Ishikawa (cell line): Measurements from ENCODE around the gene GTF2A2.

Experiments
- CEBPB ChIP-seq: IDR thresholded peaks from 2 replicates; pipeline ENCODE4 v1.6.1; 2012
- CREB1 ChIP-seq: IDR thresholded peaks from 2 replicates; pipeline ENCODE4 v1.6.1; 2012; ENCODE audit warnings: low read depth
- EGR1 ChIP-seq: IDR thresholded peaks from 2 replicates; pipeline ENCODE4 v1.6.1; 2012
- EP300 ChIP-seq: IDR thresholded peaks from 2 replicates; pipeline ENCODE4 v1.6.1; 2012; ENCODE audit warnings: borderline replicate concordance
- FOXM1 ChIP-seq: IDR thresholded peaks from 2 replicates; pipeline ENCODE4 v1.6.1; 2012; ENCODE audit warnings: low read depth, borderline replicate concordance
- NFIC ChIP-seq: IDR thresholded peaks from 2 replicates; pipeline ENCODE4 v1.6.1; 2012
- RAD21 ChIP-seq: IDR thresholded peaks from 2 replicates; pipeline ENCODE4 v1.6.1; 2012; ENCODE audit warnings: low read depth
- TAF1 ChIP-seq: IDR thresholded peaks from 2 replicates; pipeline ENCODE4 v1.6.1; 2012; ENCODE audit warnings: low read depth, mild to moderate bottlenecking
- TCF12 ChIP-seq: IDR thresholded peaks from 2 replicates; pipeline ENCODE4 v1.6.1; 2012; ENCODE audit warnings: low read depth
- TEAD4 ChIP-seq: IDR thresholded peaks from 2 replicates; pipeline ENCODE4 v1.6.1; 2012
- YY1 ChIP-seq: IDR thresholded peaks from 2 replicates; pipeline ENCODE4 v1.6.1; 2012; ENCODE audit warnings: low read depth
- ZBTB7A ChIP-seq: IDR thresholded peaks from 2 replicates; pipeline ENCODE4 v1.6.1; 2012; ENCODE audit warnings: low read depth
- TF ChIP-seq, protein P1 (sequence below): IDR thresholded peaks from 2 replicates; pipeline ENCODE4 v1.6.1; 2012; ENCODE audit warnings: low read depth, mild to moderate bottlenecking
- TF ChIP-seq, protein P2 (sequence below): IDR thresholded peaks from 2 replicates; pipeline ENCODE4 v1.6.1; 2012
- TF ChIP-seq, protein P3 (sequence below): IDR thresholded peaks from 2 replicates; pipeline ENCODE4 v1.6.1; 2012

Gene GTF2A2

DNA sequence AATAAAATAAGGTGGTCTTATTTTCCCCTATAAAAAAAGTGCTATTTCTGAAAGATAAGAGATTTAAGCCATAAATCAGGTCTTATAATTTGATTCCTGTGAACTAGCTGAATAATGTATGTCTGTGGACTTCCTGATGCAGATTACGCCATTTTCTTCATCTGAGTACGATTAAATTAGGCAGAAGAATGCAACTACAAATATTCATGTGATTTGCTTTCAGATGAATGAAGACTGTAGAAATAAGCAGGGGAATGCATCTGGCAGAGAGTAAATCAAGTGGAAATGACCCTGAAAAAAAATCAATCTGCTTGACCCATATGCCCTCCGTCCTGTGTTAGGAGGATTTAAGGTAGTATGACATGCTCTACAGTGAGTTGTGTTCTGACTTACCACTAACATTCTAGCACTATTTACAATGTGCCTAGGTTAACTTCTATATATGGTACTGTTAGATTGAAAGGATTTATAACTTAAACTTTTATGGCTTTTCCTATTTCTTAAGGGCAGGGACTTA lies 17.1 kb upstream of the GTF2A2 start:
- TF ChIP-seq, protein P1, sequence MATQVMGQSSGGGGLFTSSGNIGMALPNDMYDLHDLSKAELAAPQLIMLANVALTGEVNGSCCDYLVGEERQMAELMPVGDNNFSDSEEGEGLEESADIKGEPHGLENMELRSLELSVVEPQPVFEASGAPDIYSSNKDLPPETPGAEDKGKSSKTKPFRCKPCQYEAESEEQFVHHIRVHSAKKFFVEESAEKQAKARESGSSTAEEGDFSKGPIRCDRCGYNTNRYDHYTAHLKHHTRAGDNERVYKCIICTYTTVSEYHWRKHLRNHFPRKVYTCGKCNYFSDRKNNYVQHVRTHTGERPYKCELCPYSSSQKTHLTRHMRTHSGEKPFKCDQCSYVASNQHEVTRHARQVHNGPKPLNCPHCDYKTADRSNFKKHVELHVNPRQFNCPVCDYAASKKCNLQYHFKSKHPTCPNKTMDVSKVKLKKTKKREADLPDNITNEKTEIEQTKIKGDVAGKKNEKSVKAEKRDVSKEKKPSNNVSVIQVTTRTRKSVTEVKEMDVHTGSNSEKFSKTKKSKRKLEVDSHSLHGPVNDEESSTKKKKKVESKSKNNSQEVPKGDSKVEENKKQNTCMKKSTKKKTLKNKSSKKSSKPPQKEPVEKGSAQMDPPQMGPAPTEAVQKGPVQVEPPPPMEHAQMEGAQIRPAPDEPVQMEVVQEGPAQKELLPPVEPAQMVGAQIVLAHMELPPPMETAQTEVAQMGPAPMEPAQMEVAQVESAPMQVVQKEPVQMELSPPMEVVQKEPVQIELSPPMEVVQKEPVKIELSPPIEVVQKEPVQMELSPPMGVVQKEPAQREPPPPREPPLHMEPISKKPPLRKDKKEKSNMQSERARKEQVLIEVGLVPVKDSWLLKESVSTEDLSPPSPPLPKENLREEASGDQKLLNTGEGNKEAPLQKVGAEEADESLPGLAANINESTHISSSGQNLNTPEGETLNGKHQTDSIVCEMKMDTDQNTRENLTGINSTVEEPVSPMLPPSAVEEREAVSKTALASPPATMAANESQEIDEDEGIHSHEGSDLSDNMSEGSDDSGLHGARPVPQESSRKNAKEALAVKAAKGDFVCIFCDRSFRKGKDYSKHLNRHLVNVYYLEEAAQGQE, result no peak
- TF ChIP-seq EP300, result no peak
- no peak for TF ChIP-seq EGR1
- TF ChIP-seq, protein P2, sequence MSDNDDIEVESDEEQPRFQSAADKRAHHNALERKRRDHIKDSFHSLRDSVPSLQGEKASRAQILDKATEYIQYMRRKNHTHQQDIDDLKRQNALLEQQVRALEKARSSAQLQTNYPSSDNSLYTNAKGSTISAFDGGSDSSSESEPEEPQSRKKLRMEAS, result no peak
- TF ChIP-seq YY1, result no peak
- TF ChIP-seq CEBPB, result no peak
- TF ChIP-seq, protein P3, sequence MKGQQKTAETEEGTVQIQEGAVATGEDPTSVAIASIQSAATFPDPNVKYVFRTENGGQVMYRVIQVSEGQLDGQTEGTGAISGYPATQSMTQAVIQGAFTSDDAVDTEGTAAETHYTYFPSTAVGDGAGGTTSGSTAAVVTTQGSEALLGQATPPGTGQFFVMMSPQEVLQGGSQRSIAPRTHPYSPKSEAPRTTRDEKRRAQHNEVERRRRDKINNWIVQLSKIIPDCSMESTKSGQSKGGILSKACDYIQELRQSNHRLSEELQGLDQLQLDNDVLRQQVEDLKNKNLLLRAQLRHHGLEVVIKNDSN, result no peak
- no peak for TF ChIP-seq ZBTB7A
- TF ChIP-seq CREB1, result no peak
- no peak for TF ChIP-seq NFIC
- TF ChIP-seq RAD21, result no peak
- no peak for TF ChIP-seq FOXM1
- TF ChIP-seq TCF12, result no peak
- TF ChIP-seq TEAD4, result no peak
- no peak for TF ChIP-seq TAF1

DNA sequence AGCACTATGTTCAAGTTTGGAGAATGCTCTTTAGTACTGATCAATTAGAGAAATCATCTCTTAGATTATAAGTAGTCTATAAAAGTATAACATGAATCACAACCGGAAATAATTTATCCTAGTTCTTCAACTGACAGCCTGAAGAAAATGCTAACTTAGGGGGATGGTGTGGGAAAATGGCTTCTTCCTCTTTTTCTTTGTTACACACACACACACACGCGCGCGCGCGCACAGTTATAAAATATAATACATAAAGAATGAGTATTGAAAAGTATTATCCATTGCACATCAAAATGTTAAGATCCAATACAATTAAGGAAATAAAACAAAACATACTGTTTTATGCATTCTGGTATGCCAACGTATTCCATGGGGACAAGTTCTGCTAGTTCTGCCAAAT lies 11.2 kb upstream of the GTF2A2 start:
- TF ChIP-seq, protein P3, result no peak
- TF ChIP-seq TCF12 (no peak), RAD21 (no peak), CREB1 (no peak)

DNA sequence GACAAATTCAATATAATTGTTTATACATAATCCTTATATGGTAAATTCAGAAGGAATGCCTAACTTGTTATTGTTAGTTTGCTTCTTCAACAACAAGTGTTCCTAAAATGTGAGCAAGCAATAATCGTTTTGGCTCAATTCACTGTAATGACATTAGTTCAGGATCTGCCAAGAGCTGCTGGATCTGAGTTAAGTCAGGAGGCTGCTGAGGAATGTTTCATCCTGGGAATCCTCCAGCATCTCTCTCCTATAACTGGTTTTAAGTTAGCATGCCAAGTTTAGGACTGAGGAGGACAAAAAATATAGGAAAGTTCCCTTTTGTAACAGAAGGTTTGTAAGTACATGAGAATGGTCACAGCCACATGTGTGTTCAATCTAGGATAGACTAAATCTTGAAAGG lies 4.9 kb upstream of the GTF2A2 start:
- TF ChIP-seq TAF1, result no peak
- no peak for TF ChIP-seq RAD21
- TF ChIP-seq EGR1, result no peak
- TF ChIP-seq, protein P3, result no peak
- TF ChIP-seq EP300, result no peak
- TF ChIP-seq CEBPB, result no peak
- no peak for TF ChIP-seq YY1
- no peak for TF ChIP-seq TCF12
- TF ChIP-seq, protein P1, result no peak

DNA sequence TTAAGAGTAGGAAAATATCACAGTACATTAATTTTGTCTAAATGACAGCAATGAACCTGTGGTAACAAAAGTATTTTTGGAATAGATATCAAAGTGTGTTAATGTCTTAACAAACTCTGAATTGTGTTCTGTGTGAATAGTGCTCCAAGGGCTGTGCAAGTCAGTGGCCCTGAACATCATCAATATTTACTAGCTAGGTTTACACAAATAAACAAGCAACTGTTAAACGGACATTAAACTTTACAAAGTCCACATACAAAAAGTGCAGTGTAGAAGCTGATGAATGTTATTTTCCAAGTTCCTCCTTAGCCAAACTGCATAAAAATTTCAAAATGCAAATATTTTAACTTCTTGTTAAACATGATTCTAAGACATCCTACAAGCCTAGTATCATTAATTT lies 2.1 kb upstream of the GTF2A2 start:
- no peak for TF ChIP-seq FOXM1
- TF ChIP-seq, protein P1, result no peak
- no peak for TF ChIP-seq YY1
- no peak for TF ChIP-seq EGR1
- no peak for TF ChIP-seq TAF1
- TF ChIP-seq, protein P3, result no peak
- no peak for TF ChIP-seq ZBTB7A
- TF ChIP-seq, protein P2, result no peak
- TF ChIP-seq RAD21, result no peak
- TF ChIP-seq TEAD4, result no peak
- TF ChIP-seq EP300, result no peak
- TF ChIP-seq CREB1, result no peak
- TF ChIP-seq NFIC, result no peak
- TF ChIP-seq CEBPB, result no peak
- no peak for TF ChIP-seq TCF12
